ENCODE results near the gene LRRC28.

Gene LRRC28

GRCh38 chr15:99306694-99307338 lies 55.5 kb downstream of the LRRC28 start:
- no peaks in the 10 kb centered on the region for H3K4me1 ChIP-seq (ENCODE audit: control insufficient read depth in 1 of 2, insufficient read depth in 2 of 2, low read length in 2 of 2)
- no peaks in the 10 kb centered on the region for H3K9me3 ChIP-seq (ENCODE audit: control insufficient read depth in 1 of 2, low read length in 2 of 2)
- no peaks in the 10 kb centered on the region for H3K36me3 ChIP-seq (ENCODE audit: control insufficient read depth in 1 of 2, insufficient read depth in 2 of 2, low read length in 2 of 2)
- no peaks in the 10 kb centered on the region for H3K27me3 ChIP-seq (ENCODE audit: low read depth, low read length)
- no peak overlapping the region for H3K27ac ChIP-seq (ENCODE audit: low read length)
- H3K4me3 ChIP-seq (ENCODE audit: low read depth in 1 of 2, low read length in 2 of 2) = peak overlapping the region in 1 of 2 donors; percentile 26

GRCh38 chr15:99307735-99308134 lies 56.5 kb downstream of the LRRC28 start:
- Histone ChIP-seq H3K4me3 (ENCODE audit: low read depth in 1 of 2, low read length in 2 of 2) (no peak overlapping the region), H3K27me3 (ENCODE audit: low read depth, low read length) (no peaks in the 10 kb centered on the region), H3K9me3 (ENCODE audit: control insufficient read depth in 1 of 2, low read length in 2 of 2) (peaks cover 3 to 9% of the 10 kb centered on the region in 2 donors), H3K4me1 (ENCODE audit: control insufficient read depth in 1 of 2, insufficient read depth in 2 of 2, low read length in 2 of 2) (no peaks in the 10 kb centered on the region), H3K27ac (ENCODE audit: low read length) (no peak overlapping the region), H3K36me3 (ENCODE audit: control insufficient read depth in 1 of 2, insufficient read depth in 2 of 2, low read length in 2 of 2) (no peaks in the 10 kb centered on the region)

- H3K27me3 ChIP-seq (ENCODE audit: low read depth, low read length) = no peaks in the 10 kb centered on the region
- no peak overlapping the region for H3K4me3 ChIP-seq (ENCODE audit: low read depth in 1 of 2, low read length in 2 of 2)
- no peak overlapping the region for H3K27ac ChIP-seq (ENCODE audit: low read length)
- no peaks in the 10 kb centered on the region for H3K4me1 ChIP-seq (ENCODE audit: control insufficient read depth in 1 of 2, insufficient read depth in 2 of 2, low read length in 2 of 2)
- peaks cover 12 to 17% of the 10 kb centered on the region in 2 donors for H3K9me3 ChIP-seq (ENCODE audit: control insufficient read depth in 1 of 2, low read length in 2 of 2)
- no peaks in the 10 kb centered on the region for H3K36me3 ChIP-seq (ENCODE audit: control insufficient read depth in 1 of 2, insufficient read depth in 2 of 2, low read length in 2 of 2)
Observed at GRCh38 chr15:99310745-99311144, 59.5 kb downstream of the LRRC28 start.

- H3K36me3 ChIP-seq (ENCODE audit: control insufficient read depth in 1 of 2, insufficient read depth in 2 of 2, low read length in 2 of 2) = no peaks in the 10 kb centered on the region
- no peak overlapping the region for H3K4me3 ChIP-seq (ENCODE audit: low read depth in 1 of 2, low read length in 2 of 2)
- H3K27me3 ChIP-seq (ENCODE audit: low read depth, low read length) = no peaks in the 10 kb centered on the region
- H3K4me1 ChIP-seq (ENCODE audit: control insufficient read depth in 1 of 2, insufficient read depth in 2 of 2, low read length in 2 of 2) = no peaks in the 10 kb centered on the region
- H3K27ac ChIP-seq (ENCODE audit: low read length) = no peak overlapping the region
- H3K9me3 ChIP-seq (ENCODE audit: control insufficient read depth in 1 of 2, low read length in 2 of 2) = peaks cover 12 to 17% of the 10 kb centered on the region in 2 donors
Observed at GRCh38 chr15:99312228-99312627, 60.9 kb downstream of the LRRC28 start.

- Histone ChIP-seq H3K27me3 (ENCODE audit: low read depth, low read length) (no peaks in the 10 kb centered on the region), H3K4me1 (ENCODE audit: control insufficient read depth in 1 of 2, insufficient read depth in 2 of 2, low read length in 2 of 2) (no peaks in the 10 kb centered on the region), H3K27ac (ENCODE audit: low read length) (no peak overlapping the region), H3K4me3 (ENCODE audit: low read depth in 1 of 2, low read length in 2 of 2) (no peak overlapping the region), H3K9me3 (ENCODE audit: control insufficient read depth in 1 of 2, low read length in 2 of 2) (peaks cover 12 to 17% of the 10 kb centered on the region in 2 donors), H3K36me3 (ENCODE audit: control insufficient read depth in 1 of 2, insufficient read depth in 2 of 2, low read length in 2 of 2) (no peaks in the 10 kb centered on the region)
Observed at GRCh38 chr15:99312794-99313193, 61.5 kb downstream of the LRRC28 start.

GRCh38 chr15:99315636-99316035 lies 64.4 kb downstream of the LRRC28 start:
- H3K27me3 ChIP-seq (ENCODE audit: low read depth, low read length) = no peaks in the 10 kb centered on the region
- no peak overlapping the region for H3K27ac ChIP-seq (ENCODE audit: low read length)
- H3K4me3 ChIP-seq (ENCODE audit: low read depth in 1 of 2, low read length in 2 of 2) = no peak overlapping the region
- no peaks in the 10 kb centered on the region for H3K36me3 ChIP-seq (ENCODE audit: control insufficient read depth in 1 of 2, insufficient read depth in 2 of 2, low read length in 2 of 2)
- H3K4me1 ChIP-seq (ENCODE audit: control insufficient read depth in 1 of 2, insufficient read depth in 2 of 2, low read length in 2 of 2) = no peaks in the 10 kb centered on the region
- peaks cover 12 to 17% of the 10 kb centered on the region in 2 donors for H3K9me3 ChIP-seq (ENCODE audit: control insufficient read depth in 1 of 2, low read length in 2 of 2)

GRCh38 chr15:99320374-99321215 lies 69.3 kb downstream of the LRRC28 start:
- H3K27ac ChIP-seq (ENCODE audit: low read length) = no peak overlapping the region

GRCh38 chr15:99321468-99321867 lies 70.2 kb downstream of the LRRC28 start:
- Histone ChIP-seq H3K9me3 (ENCODE audit: control insufficient read depth in 1 of 2, low read length in 2 of 2) (no peaks in the 10 kb centered on the region), H3K4me3 (ENCODE audit: low read depth in 1 of 2, low read length in 2 of 2) (no peak overlapping the region), H3K27ac (ENCODE audit: low read length) (no peak overlapping the region), H3K4me1 (ENCODE audit: control insufficient read depth in 1 of 2, insufficient read depth in 2 of 2, low read length in 2 of 2) (no peaks in the 10 kb centered on the region), H3K36me3 (ENCODE audit: control insufficient read depth in 1 of 2, insufficient read depth in 2 of 2, low read length in 2 of 2) (no peaks in the 10 kb centered on the region), H3K27me3 (ENCODE audit: low read depth, low read length) (no peaks in the 10 kb centered on the region)

More at GRCh38 chr15:99320374-99321215, 69.3 kb downstream of the LRRC28 start:
- no peak overlapping the region for H3K4me3 ChIP-seq (ENCODE audit: low read depth in 1 of 2, low read length in 2 of 2)
- H3K36me3 ChIP-seq (ENCODE audit: control insufficient read depth in 1 of 2, insufficient read depth in 2 of 2, low read length in 2 of 2) = no peaks in the 10 kb centered on the region
- H3K9me3 ChIP-seq (ENCODE audit: control insufficient read depth in 1 of 2, low read length in 2 of 2) = no peaks in the 10 kb centered on the region
- H3K27me3 ChIP-seq (ENCODE audit: low read depth, low read length) = no peaks in the 10 kb centered on the region
- H3K4me1 ChIP-seq (ENCODE audit: control insufficient read depth in 1 of 2, insufficient read depth in 2 of 2, low read length in 2 of 2) = no peaks in the 10 kb centered on the region

- no peaks in the 10 kb centered on the region for H3K4me1 ChIP-seq (ENCODE audit: control insufficient read depth in 1 of 2, insufficient read depth in 2 of 2, low read length in 2 of 2)
- no peaks in the 10 kb centered on the region for H3K27me3 ChIP-seq (ENCODE audit: low read depth, low read length)
- no peak overlapping the region for H3K4me3 ChIP-seq (ENCODE audit: low read depth in 1 of 2, low read length in 2 of 2)
- H3K9me3 ChIP-seq (ENCODE audit: control insufficient read depth in 1 of 2, low read length in 2 of 2) = no peaks in the 10 kb centered on the region
- no peak overlapping the region for H3K27ac ChIP-seq (ENCODE audit: low read length)
- H3K36me3 ChIP-seq (ENCODE audit: control insufficient read depth in 1 of 2, insufficient read depth in 2 of 2, low read length in 2 of 2) = no peaks in the 10 kb centered on the region
Observed at GRCh38 chr15:99322643-99323405, 71.5 kb downstream of the LRRC28 start.

- H3K4me1 ChIP-seq (ENCODE audit: control insufficient read depth in 1 of 2, insufficient read depth in 2 of 2, low read length in 2 of 2) = no peaks in the 10 kb centered on the region
- no peak overlapping the region for H3K4me3 ChIP-seq (ENCODE audit: low read depth in 1 of 2, low read length in 2 of 2)
- no peaks in the 10 kb centered on the region for H3K9me3 ChIP-seq (ENCODE audit: control insufficient read depth in 1 of 2, low read length in 2 of 2)
- no peaks in the 10 kb centered on the region for H3K27me3 ChIP-seq (ENCODE audit: low read depth, low read length)
- H3K27ac ChIP-seq (ENCODE audit: low read length) = no peak overlapping the region
- H3K36me3 ChIP-seq (ENCODE audit: control insufficient read depth in 1 of 2, insufficient read depth in 2 of 2, low read length in 2 of 2) = no peaks in the 10 kb centered on the region
Observed at GRCh38 chr15:99324082-99324620, 72.9 kb downstream of the LRRC28 start.

- no peak overlapping the region for H3K27ac ChIP-seq (ENCODE audit: low read length)
Observed at GRCh38 chr15:99324700-99325099, 73.4 kb downstream of the LRRC28 start.

More at GRCh38 chr15:99324700-99325099, 73.4 kb downstream of the LRRC28 start:
- Histone ChIP-seq H3K36me3 (ENCODE audit: control insufficient read depth in 1 of 2, insufficient read depth in 2 of 2, low read length in 2 of 2) (no peaks in the 10 kb centered on the region), H3K4me1 (ENCODE audit: control insufficient read depth in 1 of 2, insufficient read depth in 2 of 2, low read length in 2 of 2) (no peaks in the 10 kb centered on the region), H3K9me3 (ENCODE audit: control insufficient read depth in 1 of 2, low read length in 2 of 2) (no peaks in the 10 kb centered on the region), H3K27me3 (ENCODE audit: low read depth, low read length) (no peaks in the 10 kb centered on the region), H3K4me3 (ENCODE audit: low read depth in 1 of 2, low read length in 2 of 2) (no peak overlapping the region)
